HEK293 (cell line): ENCODE results near the gene MMADHC.
"Not testable (repeated sequence)": the region's sequence is repeated elsewhere in the genome, so short reads cannot be mapped to it uniquely, and the experiment has no call there.

Experiments used
- CTCF ChIA-PET: fragments of 350-600 bp; formaldehyde crosslinking; extraction: SDS; loops from one replicate; lab custom pipeline; 2021; ENCODE audit warnings: antibody characterized with exemption; lab: Yijun Ruan, JAX
- POLR2A ChIA-PET: fragments of 300-600 bp; formaldehyde crosslinking; extraction: SDS; loops from one replicate; lab custom pipeline; 2020; ENCODE audit warnings: antibody characterized with exemption, inconsistent platforms; lab: Yijun Ruan, JAX
- H3K27ac ChIP-seq: fragments of 200-500 bp; sonication (Bioruptor generic); 2 replicates; pipeline ENCODE4 v1.5.1; 2014; ENCODE audit warnings: low read depth, low read length, control low read depth, inconsistent platforms; ENCODE audit errors: extremely low read depth
- H3K36me3 ChIP-seq, 2 experiments: fragments of 200-500 bp in 1 of 2; sonication (Bioruptor generic) in 1 of 2; 1 replicate in 1 of 2; 2 replicates in 1 of 2; pipeline ENCODE4 v1.5.1; 2014 to 2017; ENCODE audit warnings: inconsistent platforms in 2 of 2, low read length in 2 of 2; ENCODE audit not compliant: control insufficient read depth in 2 of 2, insufficient read depth in 1 of 2
- H3K4me1 ChIP-seq: fragments of 200-500 bp; sonication (Bioruptor generic); 2 replicates; pipeline ENCODE4 v1.5.1; 2014; ENCODE audit warnings: mild to moderate bottlenecking, low read length, inconsistent platforms; ENCODE audit not compliant: control insufficient read depth, insufficient read depth
- H3K4me3 ChIP-seq: 2 replicates; pipeline ENCODE4 v1.5.1; 2011; ENCODE audit warnings: low read depth, mild to moderate bottlenecking, control low read depth, low read length, moderate library complexity
- H3K9me3 ChIP-seq: fragments of 200-500 bp; sonication (Bioruptor generic); 2 replicates; pipeline ENCODE4 v1.5.1; 2014; ENCODE audit warnings: low read depth, low read length, inconsistent platforms; ENCODE audit not compliant: control insufficient read depth, insufficient read depth
- BCL11A ChIP-seq: fragments of 450-650 bp; formaldehyde crosslinking; IDR thresholded peaks from 2 replicates; pipeline ENCODE4 v1.5.1; 2016; ENCODE audit warnings: low read depth, missing biosample characterization, missing genetic modification characterization
- GLIS1 ChIP-seq: fragments of 450-650 bp; formaldehyde crosslinking; IDR thresholded peaks from 2 replicates; pipeline ENCODE4 v1.5.1; 2016; ENCODE audit warnings: missing biosample characterization, missing genetic modification characterization
- MZF1 ChIP-seq: fragments of 450-650 bp; formaldehyde crosslinking; IDR thresholded peaks from 2 replicates; pipeline ENCODE4 v1.5.1; 2017; ENCODE audit warnings: missing biosample characterization, missing genetic modification characterization, borderline replicate concordance
- PRDM10 ChIP-seq: fragments of 450-650 bp; formaldehyde crosslinking; IDR thresholded peaks from 2 replicates; pipeline ENCODE4 v1.5.1; 2016; ENCODE audit warnings: missing biosample characterization, missing genetic modification characterization
- REST ChIP-seq: fragments of 450-650 bp; formaldehyde crosslinking; IDR thresholded peaks from 2 replicates; pipeline ENCODE4 v1.5.1; 2016; ENCODE audit warnings: missing biosample characterization, missing genetic modification characterization
- ZFP41 ChIP-seq: fragments of 450-650 bp; formaldehyde crosslinking; IDR thresholded peaks from 2 replicates; pipeline ENCODE4 v1.5.1; 2016; ENCODE audit warnings: missing biosample characterization, missing genetic modification characterization, borderline replicate concordance
- ZNF138 ChIP-seq: fragments of 450-650 bp; formaldehyde crosslinking; IDR thresholded peaks from 2 replicates; pipeline ENCODE4 v1.5.1; 2016; ENCODE audit warnings: missing biosample characterization, missing genetic modification characterization, borderline replicate concordance
- ZNF211 ChIP-seq: fragments of 450-650 bp; formaldehyde crosslinking; IDR thresholded peaks from 2 replicates; pipeline ENCODE4 v1.5.1; 2016; ENCODE audit warnings: low read depth, missing biosample characterization, missing genetic modification characterization
- ZNF239 ChIP-seq: fragments of 450-650 bp; formaldehyde crosslinking; IDR thresholded peaks from 2 replicates; pipeline ENCODE4 v1.5.1; 2016; ENCODE audit warnings: missing biosample characterization, missing genetic modification characterization
- ZNF362 ChIP-seq: fragments of 450-650 bp; formaldehyde crosslinking; IDR thresholded peaks from 2 replicates; pipeline ENCODE4 v1.5.1; 2016; ENCODE audit warnings: missing biosample characterization, missing genetic modification characterization
- ZNF416 ChIP-seq: fragments of 450-650 bp; formaldehyde crosslinking; IDR thresholded peaks from 2 replicates; pipeline ENCODE4 v1.5.1; 2016; ENCODE audit warnings: missing biosample characterization, missing genetic modification characterization
- ZNF423 ChIP-seq: fragments of 450-650 bp; formaldehyde crosslinking; IDR thresholded peaks from 2 replicates; pipeline ENCODE4 v1.5.1; 2016; ENCODE audit warnings: missing biosample characterization, missing genetic modification characterization
- ZNF549 ChIP-seq: fragments of 450-650 bp; IDR thresholded peaks from 2 replicates; pipeline ENCODE4 v1.5.1; 2018; ENCODE audit warnings: missing biosample characterization, missing genetic modification characterization, mild to moderate bottlenecking, inconsistent platforms, moderate library complexity
- ZNF600 ChIP-seq: fragments of 450-650 bp; formaldehyde crosslinking; IDR thresholded peaks from 2 replicates; pipeline ENCODE4 v1.5.1; 2016; ENCODE audit warnings: missing biosample characterization, missing genetic modification characterization
- ZNF658 ChIP-seq: fragments of 450-650 bp; formaldehyde crosslinking; IDR thresholded peaks from 2 replicates; pipeline ENCODE4; 2016; ENCODE audit warnings: missing biosample characterization, missing genetic modification characterization
- ZNF670 ChIP-seq: fragments of 450-650 bp; formaldehyde crosslinking; IDR thresholded peaks from 2 replicates; pipeline ENCODE4 v1.5.1; 2016; ENCODE audit warnings: missing biosample characterization, missing genetic modification characterization, low read depth
- ZNF768 ChIP-seq: fragments of 450-650 bp; formaldehyde crosslinking; IDR thresholded peaks from 2 replicates; pipeline ENCODE4 v1.5.1; 2018; ENCODE audit warnings: missing biosample characterization, mild to moderate bottlenecking, missing genetic modification characterization

MMADHC gene

GRCh38 chr2:149572102-149572953 is 15.2 kb downstream of the MMADHC start (continued):
- TF ChIP-seq PRDM10 (tag by site-specific recombination): no peak
- TF ChIP-seq ZNF670 (tag by site-specific recombination): no peak
- TF ChIP-seq ZNF211 (tag by site-specific recombination): no peak
- TF ChIP-seq BCL11A (tag by site-specific recombination): no peak
- TF ChIP-seq MZF1 (tag by site-specific recombination): no peak

- Histone ChIP-seq H3K27ac (no peak overlapping the region), H3K36me3 (peaks cover 39 to 58% of the 10 kb centered on the region in 2 experiments), H3K9me3 (no peaks in the 10 kb centered on the region), H3K4me1 (no peaks in the 10 kb centered on the region), H3K4me3 (no peak overlapping the region)
- no peak for TF ChIP-seq ZNF768
- TF ChIP-seq MZF1 (tag by site-specific recombination): no peak
- TF ChIP-seq ZNF239: no peak
- ChIA-PET POLR2A (no interaction called here), CTCF (no interaction called here)
These were observed 19.4 kb downstream of the MMADHC start for GRCh38 chr2:149568138-149568537.

- POLR2A ChIA-PET: no interaction called here
- Histone ChIP-seq H3K4me1 (peaks cover 7% of the 10 kb centered on the region; the same call in 1 of the 2 replicates), H3K36me3 (peaks cover 34 to 45% of the 10 kb centered on the region in 2 experiments), H3K27ac (no peak overlapping the region), H3K9me3 (no peaks in the 10 kb centered on the region), H3K4me3 (no peak overlapping the region)
- no peak for TF ChIP-seq ZNF138
- CTCF ChIA-PET: interaction anchor here (1.0 kb wide), 1 partner anchor 552 kb away, joined by 3 read pairs; no protein-coding TSS in a partner anchor
These were observed 20.9 kb downstream of the MMADHC start for GRCh38 chr2:149566652-149567051.

- H3K4me3 ChIP-seq, H3K27ac ChIP-seq, H3K4me1 ChIP-seq, POLR2A ChIA-PET, H3K9me3 ChIP-seq: not testable (repeated sequence)
- CTCF ChIA-PET: interaction anchor here (0.7 to 1.3 kb wide), 2 partner anchors 21 to 549 kb away, joined by 4 read pairs; partner anchors contain the start of gene MMADHC
- peaks cover 26 to 40% of the 10 kb centered on the region in 2 experiments for H3K36me3 ChIP-seq
These were observed 21.9 kb downstream of the MMADHC start for GRCh38 chr2:149565625-149566024.

GRCh38 chr2:149564983-149565382 is 22.6 kb downstream of the MMADHC start:
- Histone ChIP-seq H3K4me3 (no peak overlapping the region), H3K9me3 (no peaks in the 10 kb centered on the region), H3K27ac (no peak overlapping the region), H3K4me1 (peaks cover 7% of the 10 kb centered on the region; the same call in 1 of the 2 replicates), H3K36me3 (peaks cover 20 to 36% of the 10 kb centered on the region in 2 experiments)
- CTCF ChIA-PET: interaction anchor here (0.7 to 1.3 kb wide), 2 partner anchors 22 to 548 kb away, joined by 4 read pairs; partner anchors contain the start of gene MMADHC
- POLR2A ChIA-PET: no interaction called here
- TF ChIP-seq ZFP41 (tag by site-specific recombination) (no peak), ZNF600 (tag by site-specific recombination) (no peak), ZNF362 (tag by site-specific recombination) (no peak), ZNF549 (tag by site-specific recombination) (no peak), REST (tag by site-specific recombination) (no peak), GLIS1 (no peak), ZNF658 (tag by site-specific recombination) (no peak), ZNF416 (tag by site-specific recombination) (no peak), ZNF423 (tag by site-specific recombination) (no peak)
